Measurements from ENCODE around the gene PBX3. TPM values are rescaled to one million over a fixed set of nuclear protein-coding genes. Genes with fewer than 3 reads are reported as not detected.

The PBX3 gene
- total RNA-seq, 4 donors from 2014 or later: 14.1 to 31.1 (median 21.6) TPM

DNA sequence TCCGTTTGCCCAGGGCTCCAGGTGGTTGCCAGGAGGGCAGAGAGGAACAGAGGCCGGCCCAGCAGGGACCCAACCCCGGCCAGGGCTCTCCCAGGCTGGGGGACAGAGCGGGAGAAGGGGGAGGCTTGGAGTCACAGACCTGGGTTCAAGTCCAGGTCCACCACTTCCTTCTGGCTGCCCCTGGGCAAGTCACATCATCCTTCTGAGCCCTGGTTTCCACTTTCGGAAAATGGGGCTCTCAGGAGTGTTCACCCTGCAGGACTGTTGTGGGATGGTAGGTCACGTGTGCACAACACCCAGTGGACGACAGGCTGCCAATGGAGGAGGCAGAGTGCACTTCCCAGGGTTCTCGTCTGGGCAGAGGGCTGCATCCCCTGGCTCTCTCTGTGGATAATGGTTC lies 245.4 kb downstream of the PBX3 start:
- no peak for TF ChIP-seq CTCF (IDR thresholded peaks at IDR 0.05)
- no peak for TF ChIP-seq POLR2A (IDR thresholded peaks at IDR 0.05)
- no peak overlapping the region for H3K4me3 ChIP-seq (ENCODE audit: low read depth, poor library complexity, severe bottlenecking)
- intact Hi-C loops (cut with DNase I; ENCODE audit: low total_unique reads): no loop called here
- no peak for DNase-seq (ENCODE audit: low spot score in 2 of 2)
- 78 to 82% methylated on average over 5 to 8 of the region's 8 CpGs for WGBS, 2 donors

GRCh38 chr9:125993466-125993865 lies 246.3 kb downstream of the PBX3 start:
- TF ChIP-seq CTCF (IDR thresholded peaks at IDR 0.05) (no peak), POLR2A (IDR thresholded peaks at IDR 0.05) (no peak)
- intact Hi-C loops (cut with DNase I; ENCODE audit: low total_unique reads): no loop called here
- H3K4me3 ChIP-seq (ENCODE audit: low read depth, poor library complexity, severe bottlenecking): no peak overlapping the region
- no peak for DNase-seq (ENCODE audit: low spot score in 2 of 2)
- 78 to 86% methylated on average over 15 of the region's 15 CpGs for WGBS, 2 donors

DNA sequence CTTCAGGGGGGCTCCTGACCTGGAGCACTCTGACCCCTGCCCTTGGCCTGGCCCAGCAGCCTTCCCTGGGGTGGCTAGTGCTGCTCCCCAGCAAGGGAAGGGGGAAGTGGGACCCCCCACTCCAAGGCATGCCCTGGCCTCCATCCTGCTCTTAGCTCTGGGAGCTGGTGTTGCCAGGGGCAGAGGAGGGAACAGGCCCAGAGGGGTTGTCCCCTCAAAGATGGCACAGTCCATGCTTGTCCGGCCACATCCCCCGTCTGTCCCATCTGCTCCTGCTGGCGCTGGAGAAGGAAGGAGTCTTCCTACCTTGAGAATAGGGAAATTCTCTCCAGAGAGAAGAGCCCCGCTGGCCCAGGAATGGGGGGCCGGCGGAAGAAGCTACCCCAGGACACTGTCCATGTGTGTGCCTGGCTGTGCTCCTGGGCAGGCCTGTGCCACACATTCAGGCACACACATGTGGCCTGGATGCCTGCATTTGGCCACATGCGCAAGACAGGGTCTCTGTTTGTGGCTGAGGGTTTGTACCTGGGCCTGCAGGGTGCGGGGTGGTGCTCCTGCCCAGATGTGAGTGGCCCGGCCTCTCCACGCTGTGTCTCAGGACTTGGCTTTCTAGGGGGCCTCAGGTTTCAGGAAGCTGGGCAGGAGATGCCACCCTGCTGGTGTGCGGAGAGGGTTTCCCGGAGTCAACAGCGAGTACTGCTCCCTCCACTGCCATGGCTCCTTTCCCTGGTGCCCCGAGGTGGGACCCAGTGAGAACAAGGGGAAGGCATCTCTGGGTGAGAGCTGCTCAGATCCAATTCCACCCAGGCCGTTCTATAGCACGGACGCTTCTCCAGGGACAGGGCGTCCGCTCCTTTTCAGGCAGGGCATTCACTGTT lies 247.1 kb downstream of the PBX3 start:
- DNase-seq (ENCODE audit: low spot score in 2 of 2): no peak
- no peak for TF ChIP-seq CTCF (IDR thresholded peaks at IDR 0.05)
- no peak for TF ChIP-seq POLR2A (IDR thresholded peaks at IDR 0.05)
- WGBS, 2 donors: 86 to 95% methylated on average over 18 to 19 of the region's 19 CpGs
- no peak overlapping the region for H3K4me3 ChIP-seq (ENCODE audit: low read depth, poor library complexity, severe bottlenecking)
- intact Hi-C loops (cut with DNase I; ENCODE audit: low total_unique reads): no loop called here

DNA sequence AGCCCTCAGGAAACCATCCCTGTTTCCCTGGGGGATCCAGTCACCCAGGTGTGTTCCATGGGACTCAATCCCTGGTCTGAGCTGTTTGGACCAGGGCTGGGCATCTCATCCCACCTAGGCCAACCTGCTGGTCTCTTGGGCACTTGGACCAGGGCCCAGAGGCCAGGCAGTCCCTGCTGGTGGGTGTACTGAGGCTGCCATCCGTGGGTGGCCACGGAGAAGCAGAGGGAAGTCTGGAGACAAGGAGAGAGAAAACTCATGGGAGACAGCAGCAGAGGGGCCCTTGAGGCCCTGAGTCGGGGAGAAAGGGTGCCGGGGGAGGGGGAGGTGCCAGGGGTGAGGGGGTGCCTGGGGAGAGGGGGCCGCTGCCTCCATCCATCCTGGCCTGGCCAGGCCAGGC lies 247.8 kb downstream of the PBX3 start:
- intact Hi-C loops (cut with DNase I; ENCODE audit: low total_unique reads): no loop called here

GRCh38 chr9:125995706-125996105 lies 248.5 kb downstream of the PBX3 start:
- no peak for DNase-seq (ENCODE audit: low spot score in 2 of 2)
- H3K4me3 ChIP-seq (ENCODE audit: low read depth, poor library complexity, severe bottlenecking): no peak overlapping the region
- TF ChIP-seq POLR2A (IDR thresholded peaks at IDR 0.05) (no peak), CTCF (IDR thresholded peaks at IDR 0.05) (no peak)
- intact Hi-C loops (cut with DNase I; ENCODE audit: low total_unique reads): no loop called here
- WGBS, 2 donors: 84 to 93% methylated on average over 9 to 10 of the region's 10 CpGs

More for the DNA sequence above, 247.8 kb downstream of the PBX3 start:
- no peak for DNase-seq (ENCODE audit: low spot score in 2 of 2)
- TF ChIP-seq POLR2A (IDR thresholded peaks at IDR 0.05) (no peak), CTCF (IDR thresholded peaks at IDR 0.05) (no peak)
- WGBS, 2 donors: 80 to 88% methylated on average over 5 of the region's 5 CpGs
- H3K4me3 ChIP-seq (ENCODE audit: low read depth, poor library complexity, severe bottlenecking): no peak overlapping the region

Data from lower leg skin (tissue), 4 donors.